ENCODE data around the gene PPME1. TPM values are rescaled to one million over a fixed set of nuclear protein-coding genes. Genes with fewer than 3 reads are reported as not detected.
"Not testable (repeated sequence)": the region's sequence is repeated elsewhere in the genome, so short reads cannot be mapped to it uniquely, and the experiment has no call there.

PPME1 gene
- total RNA-seq: 10 to 100 TPM; 28.5 to 30.9 TPM

- peaks cover 15% of the 10 kb centered on the region for H3K4me1 Mint-ChIP-seq
These were observed at the start of gene PPME1, which contains the start of gene C2CD3 for GRCh38 chr11:74170694-74171629. Gene PPME1, plus strand, starts transcription at chr11:74171289. Its CDS starts 133 bp downstream, at chr11:74171422. Gene C2CD3, minus strand, starts transcription at chr11:74171002. Its CDS starts 210 bp downstream, at chr11:74170792.

DNA sequence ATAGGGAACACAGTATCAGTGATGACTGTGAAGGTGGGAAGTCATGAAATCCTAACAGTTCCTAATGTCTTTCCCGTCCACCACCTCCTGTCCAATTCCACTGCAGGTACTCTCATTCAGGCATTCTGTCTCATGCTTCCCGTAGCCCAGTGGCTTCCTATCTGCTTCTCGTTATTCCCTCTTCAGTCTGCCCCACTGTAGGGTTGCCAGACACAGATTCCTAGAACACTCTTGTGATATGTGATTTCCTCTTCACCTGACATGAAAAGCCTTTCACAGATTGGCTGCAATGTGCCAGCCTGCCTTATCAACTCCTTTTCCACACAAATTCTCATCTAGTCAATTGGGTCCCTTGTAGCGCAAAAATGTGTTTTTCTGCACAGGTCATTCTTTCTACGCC is 49.3 kb upstream of the PPME1 start:
- no peak overlapping the region for H3K4me3 Mint-ChIP-seq
- no peak overlapping the region for H3K27ac Mint-ChIP-seq
- H3K4me1 Mint-ChIP-seq: no peaks in the 10 kb centered on the region
- H3K27me3 Mint-ChIP-seq: no peaks in the 10 kb centered on the region
- H3K36me3 Mint-ChIP-seq: peaks cover 31% of the 10 kb centered on the region
- no peak for DNase-seq
- no peak for ATAC-seq
- CTCF ChIA-PET: no interaction called here
- H3K9me3 Mint-ChIP-seq (ENCODE audit: low read depth): no peaks in the 10 kb centered on the region

More at GRCh38 chr11:74170694-74171629, at the start of gene PPME1, which contains the start of gene C2CD3:
- CTCF ChIA-PET: interaction anchor here (0.6 to 1.9 kb wide), 13 partner anchors 9 to 279 kb away, joined by 3 to 9 read pairs (median 3); partner anchors contain the start of gene UCP2
- Mint-ChIP-seq H3K27ac (no peak within 1 kb of the TSS), H3K36me3 (peaks cover 24% of the 10 kb centered on the region), H3K27me3 (no peaks in the 10 kb centered on the region), H3K4me3 (no peak within 1 kb of the TSS), H3K9me3 (ENCODE audit: low read depth) (no peaks in the 10 kb centered on the region)
- peak; percentile 96 for ATAC-seq
- DNase-seq: peak; percentile 99

GRCh38 chr11:74123008-74123448 is 48.1 kb upstream of the PPME1 start:
- H3K36me3 Mint-ChIP-seq: peaks cover 24% of the 10 kb centered on the region
- H3K4me1 Mint-ChIP-seq: no peaks in the 10 kb centered on the region
- H3K4me3 Mint-ChIP-seq: no peak overlapping the region
- H3K27me3 Mint-ChIP-seq: no peaks in the 10 kb centered on the region
- H3K27ac Mint-ChIP-seq: no peak overlapping the region
- CTCF ChIA-PET: no interaction called here
- DNase-seq (no peak), ATAC-seq (no peak)
- H3K9me3 Mint-ChIP-seq (ENCODE audit: low read depth): no peaks in the 10 kb centered on the region

DNA sequence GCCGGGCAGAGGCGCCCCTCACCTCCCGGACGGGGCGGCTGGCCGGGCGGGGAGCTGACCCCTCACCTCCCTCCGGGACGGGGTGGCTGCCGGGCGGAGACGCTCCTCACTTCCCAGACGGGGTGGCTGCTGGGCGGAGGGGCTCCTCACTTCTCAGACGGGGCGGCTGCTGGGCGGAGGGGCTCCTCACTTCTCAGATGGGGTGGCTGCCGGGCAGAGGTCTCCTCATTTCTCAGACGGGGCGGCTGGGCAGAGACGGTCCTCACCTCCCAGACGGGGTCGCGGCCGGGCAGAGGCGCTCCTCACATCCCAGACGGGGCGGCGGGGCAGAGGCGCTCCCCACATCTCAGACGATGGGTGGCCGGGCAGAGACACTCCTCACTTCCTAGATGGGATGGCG is 42.0 kb upstream of the PPME1 start:
- H3K27ac Mint-ChIP-seq; CTCF ChIA-PET; H3K4me1 Mint-ChIP-seq; DNase-seq; H3K9me3 Mint-ChIP-seq (ENCODE audit: low read depth); H3K4me3 Mint-ChIP-seq; H3K27me3 Mint-ChIP-seq; ATAC-seq: not testable (repeated sequence)
- peaks cover 28% of the 10 kb centered on the region for H3K36me3 Mint-ChIP-seq

DNA sequence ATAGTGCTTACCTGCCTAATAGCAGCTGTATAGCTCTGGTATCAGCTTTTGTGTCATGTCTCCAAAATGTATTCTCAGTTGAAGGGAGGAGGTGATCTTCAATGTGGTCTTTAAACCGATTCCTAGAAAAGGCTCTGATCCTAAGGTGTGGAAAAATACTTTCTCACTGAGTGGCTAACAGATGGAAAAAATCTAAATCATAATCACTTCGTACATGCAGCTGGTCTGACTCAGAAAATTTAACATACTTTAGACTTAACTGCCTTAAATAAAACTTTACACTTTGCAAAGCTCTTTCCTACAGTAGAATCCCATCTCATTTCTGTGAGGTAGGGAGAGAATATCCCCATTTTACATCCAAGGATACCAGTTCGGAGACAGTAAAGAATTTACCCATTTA is 38.3 kb upstream of the PPME1 start:
- CTCF ChIA-PET: no interaction called here
- peaks cover 37% of the 10 kb centered on the region for H3K36me3 Mint-ChIP-seq
- no peak for DNase-seq
- H3K4me3 Mint-ChIP-seq: no peak overlapping the region
- no peak overlapping the region for H3K27ac Mint-ChIP-seq
- no peaks in the 10 kb centered on the region for H3K4me1 Mint-ChIP-seq
- no peak for ATAC-seq
- no peaks in the 10 kb centered on the region for H3K27me3 Mint-ChIP-seq
- no peaks in the 10 kb centered on the region for H3K9me3 Mint-ChIP-seq (ENCODE audit: low read depth)

GRCh38 chr11:74133436-74133835 is 37.7 kb upstream of the PPME1 start:
- H3K4me1 Mint-ChIP-seq: no peaks in the 10 kb centered on the region
- no peak for DNase-seq
- no peaks in the 10 kb centered on the region for H3K9me3 Mint-ChIP-seq (ENCODE audit: low read depth)
- CTCF ChIA-PET: no interaction called here
- H3K4me3 Mint-ChIP-seq: no peak overlapping the region
- peaks cover 40% of the 10 kb centered on the region for H3K36me3 Mint-ChIP-seq
- no peak for ATAC-seq
- H3K27me3 Mint-ChIP-seq: no peaks in the 10 kb centered on the region
- no peak overlapping the region for H3K27ac Mint-ChIP-seq

GRCh38 chr11:74134661-74135060 is 36.4 kb upstream of the PPME1 start:
- CTCF ChIA-PET: no interaction called here
- Mint-ChIP-seq H3K36me3 (peaks cover 38% of the 10 kb centered on the region), H3K27me3 (no peaks in the 10 kb centered on the region), H3K27ac (no peak overlapping the region), H3K4me3 (no peak overlapping the region), H3K9me3 (ENCODE audit: low read depth) (no peaks in the 10 kb centered on the region), H3K4me1 (no peaks in the 10 kb centered on the region)
- DNase-seq (no peak), ATAC-seq (no peak)

DNA sequence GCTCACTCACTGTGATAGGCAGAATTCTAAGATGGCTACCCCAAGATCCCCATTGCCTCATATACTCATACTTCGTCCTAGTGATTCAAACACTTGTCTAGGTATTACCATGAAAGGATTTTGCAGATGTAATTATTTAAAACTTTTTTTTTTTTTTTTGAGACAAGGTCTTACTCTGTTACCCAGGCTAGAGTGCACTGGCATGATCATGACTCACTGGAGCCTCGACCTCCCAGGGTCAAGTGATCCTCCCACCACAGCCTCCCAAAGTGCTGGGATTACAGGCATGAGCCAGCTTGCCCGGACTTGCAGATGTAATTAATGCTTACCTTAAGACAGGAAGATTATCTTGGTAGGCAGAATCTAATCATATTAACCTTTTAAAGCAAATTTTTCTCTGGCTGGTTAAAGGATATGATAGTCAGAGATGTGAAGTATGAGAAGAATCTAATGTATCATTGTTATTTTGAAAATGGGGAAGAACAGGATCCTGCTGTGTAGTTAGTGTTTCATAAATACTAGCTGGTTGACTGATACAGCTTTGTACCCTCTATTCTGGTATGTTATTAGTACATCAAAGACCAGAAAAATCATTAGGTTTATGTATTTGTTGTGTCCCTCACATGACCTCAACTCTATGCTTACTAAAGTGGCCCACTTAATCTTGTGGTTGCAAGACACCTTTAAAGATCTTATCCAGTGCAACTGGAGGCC is 35.8 kb upstream of the PPME1 start:
- H3K27ac Mint-ChIP-seq: no peak overlapping the region

DNA sequence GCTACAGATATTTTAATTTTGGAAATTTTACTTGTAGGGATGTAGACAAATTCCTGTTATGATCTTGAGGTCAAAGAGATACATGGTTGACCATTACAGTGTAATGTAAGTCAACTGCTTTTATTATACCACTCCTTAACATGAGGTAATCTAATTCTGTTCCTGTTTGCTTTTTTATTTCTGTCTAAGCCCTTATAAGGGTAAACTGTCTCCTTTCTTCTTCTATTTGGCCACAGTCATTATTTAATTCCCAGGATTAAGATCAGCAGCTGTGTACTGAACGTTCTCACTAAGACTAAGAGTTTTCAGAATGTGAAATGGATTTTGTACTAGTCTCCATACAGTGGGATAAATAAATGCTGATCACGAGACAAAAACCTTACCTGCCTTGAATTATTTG is 33.1 kb upstream of the PPME1 start:
- H3K4me1 Mint-ChIP-seq: no peaks in the 10 kb centered on the region
- DNase-seq: no peak
- CTCF ChIA-PET: no interaction called here
- no peak overlapping the region for H3K27ac Mint-ChIP-seq
- H3K9me3 Mint-ChIP-seq (ENCODE audit: low read depth): no peaks in the 10 kb centered on the region
- H3K4me3 Mint-ChIP-seq: no peak overlapping the region
- ATAC-seq: no peak
- peaks cover 14% of the 10 kb centered on the region for H3K36me3 Mint-ChIP-seq
- H3K27me3 Mint-ChIP-seq: no peaks in the 10 kb centered on the region

More for the DNA sequence above, 35.8 kb upstream of the PPME1 start:
- ATAC-seq (no peak), DNase-seq (no peak)
- H3K4me1 Mint-ChIP-seq: no peaks in the 10 kb centered on the region
- CTCF ChIA-PET: interaction anchor here (0.8 to 1.1 kb wide), 2 partner anchors 10 to 90 kb away, joined by 3 read pairs; no protein-coding TSS in a partner anchor
- no peak overlapping the region for H3K4me3 Mint-ChIP-seq
- H3K36me3 Mint-ChIP-seq: peaks cover 38% of the 10 kb centered on the region
- no peaks in the 10 kb centered on the region for H3K27me3 Mint-ChIP-seq
- H3K9me3 Mint-ChIP-seq (ENCODE audit: low read depth): no peaks in the 10 kb centered on the region

GRCh38 chr11:74138572-74138971 is 32.5 kb upstream of the PPME1 start:
- Mint-ChIP-seq H3K4me1 (no peaks in the 10 kb centered on the region), H3K4me3 (no peak overlapping the region), H3K9me3 (ENCODE audit: low read depth) (no peaks in the 10 kb centered on the region), H3K27me3 (no peaks in the 10 kb centered on the region), H3K36me3 (peaks cover 14% of the 10 kb centered on the region), H3K27ac (no peak overlapping the region)
- DNase-seq (no peak), ATAC-seq (no peak)
- CTCF ChIA-PET: no interaction called here

GRCh38 chr11:74139151-74139918 is 31.8 kb upstream of the PPME1 start:
- CTCF ChIA-PET: no interaction called here
- Mint-ChIP-seq H3K4me3 (no peak overlapping the region), H3K9me3 (ENCODE audit: low read depth) (no peaks in the 10 kb centered on the region), H3K36me3 (peaks cover 14% of the 10 kb centered on the region), H3K27me3 (no peaks in the 10 kb centered on the region), H3K27ac (no peak overlapping the region), H3K4me1 (no peaks in the 10 kb centered on the region)
- DNase-seq (no peak), ATAC-seq (no peak)

DNA sequence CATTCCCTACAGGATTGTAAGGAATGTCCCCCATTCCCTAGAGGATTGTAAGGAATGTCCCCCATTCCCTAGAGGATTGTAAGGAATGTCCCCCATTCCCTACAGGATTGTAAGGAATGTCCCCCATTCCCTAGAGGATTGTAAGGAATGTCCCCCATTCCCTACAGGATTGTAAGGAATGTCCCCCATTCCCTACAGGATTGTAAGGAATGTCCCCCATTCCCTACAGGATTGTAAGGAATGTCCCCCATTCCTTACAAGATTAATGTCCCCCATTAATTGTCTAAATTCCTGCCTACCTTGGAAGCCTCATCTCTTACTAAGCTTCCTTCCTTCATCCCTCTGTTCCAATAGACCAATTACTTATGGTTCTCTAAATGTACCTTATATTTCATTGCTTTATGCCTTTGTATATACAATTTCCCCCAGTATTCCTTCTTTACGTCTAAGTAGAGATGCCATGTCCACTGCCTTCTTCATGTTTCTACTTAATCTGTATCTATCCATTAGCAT is 31.1 kb upstream of the PPME1 start:
- CTCF ChIA-PET; H3K4me3 Mint-ChIP-seq; ATAC-seq; H3K27ac Mint-ChIP-seq; H3K4me1 Mint-ChIP-seq; H3K27me3 Mint-ChIP-seq; H3K9me3 Mint-ChIP-seq (ENCODE audit: low read depth); DNase-seq: not testable (repeated sequence)
- peaks cover 17% of the 10 kb centered on the region for H3K36me3 Mint-ChIP-seq

- peaks cover 2% of the 10 kb centered on the region for H3K4me1 Mint-ChIP-seq
- peaks cover 18% of the 10 kb centered on the region for H3K36me3 Mint-ChIP-seq
- H3K27ac Mint-ChIP-seq: no peak overlapping the region
- no peak overlapping the region for H3K4me3 Mint-ChIP-seq
- H3K9me3 Mint-ChIP-seq (ENCODE audit: low read depth): no peaks in the 10 kb centered on the region
- ATAC-seq (no peak), DNase-seq (no peak)
- H3K27me3 Mint-ChIP-seq: no peaks in the 10 kb centered on the region
- CTCF ChIA-PET: no interaction called here
These were observed 29.8 kb upstream of the PPME1 start for GRCh38 chr11:74141241-74141695.

Data from activated CD8-positive, alpha-beta memory T cell treated with anti-CD3 and anti-CD28 coated beads, Interleukin-2, amount 10 ng/mL, durations not matched to agents 7 days and 5 days (primary cell).